ENCODE measurements around the gene ROR1. TPM values are rescaled to one million over a fixed set of nuclear protein-coding genes. Genes with fewer than 3 reads are reported as not detected.

Gene ROR1
- total RNA-seq, 1 experiment from 2014 or later: 2.7 TPM

DNA sequence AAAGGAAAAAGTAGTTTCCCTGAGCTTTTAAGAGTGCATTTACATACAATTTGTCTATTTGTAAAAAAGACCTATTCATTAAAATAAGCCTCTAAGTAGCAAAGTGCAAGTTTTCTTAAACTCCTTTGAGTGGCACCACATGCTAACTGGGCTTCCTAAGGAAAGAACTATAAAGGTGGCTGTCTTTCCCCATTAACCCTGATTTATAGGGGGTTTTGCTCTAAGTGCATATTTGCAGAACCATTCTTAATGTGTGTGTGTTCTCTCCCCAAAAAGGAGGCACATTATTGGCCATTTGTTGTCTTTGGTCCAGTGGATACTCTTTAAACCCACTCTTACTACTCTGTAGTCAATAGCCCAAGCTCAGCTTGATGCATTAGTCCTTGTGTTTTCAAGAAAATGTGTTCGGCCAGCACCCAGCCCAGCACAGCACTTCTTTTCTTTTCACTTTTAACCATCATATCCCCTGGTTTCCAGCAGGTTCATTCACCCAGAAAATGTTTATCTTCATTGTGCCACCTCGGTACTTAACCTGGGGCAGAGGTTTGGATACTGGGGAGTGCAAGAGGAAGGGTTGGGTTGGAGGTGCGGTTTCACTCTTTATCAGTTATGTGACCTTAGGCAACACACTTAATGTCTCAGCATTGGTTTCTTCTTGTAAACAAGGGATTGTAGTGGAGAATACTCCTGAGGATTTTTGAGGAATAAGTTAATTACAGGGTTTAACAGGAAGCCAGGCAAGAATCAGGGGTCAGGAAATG lies 267.7 kb downstream of the ROR1 start:
- Histone ChIP-seq H3K4me2 (ENCODE audit: low read length) (no peak overlapping the region), H3K9ac (ENCODE audit: low read length) (no peak overlapping the region), H2AFZ (ENCODE audit: low read depth, low read length, poor library complexity, severe bottlenecking) (no peak overlapping the region), H3K79me2 (ENCODE audit: insufficient read depth, low read length) (no peaks in the 10 kb centered on the region), H3K27ac (ENCODE audit: low read depth, low read length) (no peak overlapping the region), H4K20me1 (ENCODE audit: insufficient read depth) (no peaks in the 10 kb centered on the region), H3K9me3 (ENCODE audit: control insufficient read depth in 1 of 2, insufficient read depth in 1 of 2, low read depth in 1 of 2, low read length in 2 of 2) (no peaks in the 10 kb centered on the region), H3K4me1 (ENCODE audit: control insufficient read depth in 1 of 2, insufficient read depth in 2 of 2, low read length in 2 of 2) (peaks cover 7 to 9% of the 10 kb centered on the region in 2 experiments; a peak in 3 of 4 replicates), H3K9me2 (ENCODE audit: insufficient read depth) (no peaks in the 10 kb centered on the region), H3K27me3 (ENCODE audit: insufficient read depth, low read length) (no peaks in the 10 kb centered on the region), H3K36me3 (ENCODE audit: control insufficient read depth in 1 of 2, insufficient read depth in 2 of 2, low read length in 2 of 2) (no peaks in the 10 kb centered on the region), H3K4me3 (replicated peaks in 1 of 2; ENCODE audit: low read depth in 1 of 2, low read length in 2 of 2) (no peak overlapping the region)
- BruUV-seq (replicated peaks): no TSS peak
- intact Hi-C loops (cut with micrococcal nuclease): no loop called here
- RAD21 ChIA-PET (ENCODE audit: low non-redundant PET in 1 of 2, low total read pairs in 2 of 2, uncharacterized antibody in 2 of 2, unreplicated experiment in 2 of 2): no interaction called here
- POLR2A ChIA-PET: no interaction called here
- TF ChIP-seq YY1 (IDR thresholded peaks at IDR 0.05; ENCODE audit: extremely low read depth, insufficient replicate concordance, low read depth, low read length) (no peak), ZNF274 (IDR thresholded peaks at IDR 0.05; ENCODE audit: low read depth, low read length) (no peak), TCF7L2 (IDR thresholded peaks at IDR 0.05; ENCODE audit: borderline replicate concordance, extremely low read depth, insufficient read depth, insufficient read length) (no peak), CBX3 (IDR thresholded peaks at IDR 0.05; ENCODE audit: low read depth) (no peak), SP1 (IDR thresholded peaks at IDR 0.05; ENCODE audit: low read depth) (no peak), RAD21 (IDR thresholded peaks at IDR 0.05; ENCODE audit: low read depth) (no peak), SIN3A (IDR thresholded peaks at IDR 0.05; ENCODE audit: low read depth) (no peak), SRF (IDR thresholded peaks at IDR 0.05; ENCODE audit: low read depth) (no peak), EGR1 (IDR thresholded peaks at IDR 0.05; ENCODE audit: low read depth) (no peak), ELF1 (IDR thresholded peaks at IDR 0.05; ENCODE audit: borderline replicate concordance, low read depth) (no peak)
- TF ChIP-seq, protein P1, sequence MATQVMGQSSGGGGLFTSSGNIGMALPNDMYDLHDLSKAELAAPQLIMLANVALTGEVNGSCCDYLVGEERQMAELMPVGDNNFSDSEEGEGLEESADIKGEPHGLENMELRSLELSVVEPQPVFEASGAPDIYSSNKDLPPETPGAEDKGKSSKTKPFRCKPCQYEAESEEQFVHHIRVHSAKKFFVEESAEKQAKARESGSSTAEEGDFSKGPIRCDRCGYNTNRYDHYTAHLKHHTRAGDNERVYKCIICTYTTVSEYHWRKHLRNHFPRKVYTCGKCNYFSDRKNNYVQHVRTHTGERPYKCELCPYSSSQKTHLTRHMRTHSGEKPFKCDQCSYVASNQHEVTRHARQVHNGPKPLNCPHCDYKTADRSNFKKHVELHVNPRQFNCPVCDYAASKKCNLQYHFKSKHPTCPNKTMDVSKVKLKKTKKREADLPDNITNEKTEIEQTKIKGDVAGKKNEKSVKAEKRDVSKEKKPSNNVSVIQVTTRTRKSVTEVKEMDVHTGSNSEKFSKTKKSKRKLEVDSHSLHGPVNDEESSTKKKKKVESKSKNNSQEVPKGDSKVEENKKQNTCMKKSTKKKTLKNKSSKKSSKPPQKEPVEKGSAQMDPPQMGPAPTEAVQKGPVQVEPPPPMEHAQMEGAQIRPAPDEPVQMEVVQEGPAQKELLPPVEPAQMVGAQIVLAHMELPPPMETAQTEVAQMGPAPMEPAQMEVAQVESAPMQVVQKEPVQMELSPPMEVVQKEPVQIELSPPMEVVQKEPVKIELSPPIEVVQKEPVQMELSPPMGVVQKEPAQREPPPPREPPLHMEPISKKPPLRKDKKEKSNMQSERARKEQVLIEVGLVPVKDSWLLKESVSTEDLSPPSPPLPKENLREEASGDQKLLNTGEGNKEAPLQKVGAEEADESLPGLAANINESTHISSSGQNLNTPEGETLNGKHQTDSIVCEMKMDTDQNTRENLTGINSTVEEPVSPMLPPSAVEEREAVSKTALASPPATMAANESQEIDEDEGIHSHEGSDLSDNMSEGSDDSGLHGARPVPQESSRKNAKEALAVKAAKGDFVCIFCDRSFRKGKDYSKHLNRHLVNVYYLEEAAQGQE (IDR thresholded peaks at IDR 0.05; ENCODE audit: low read depth): no peak
- DNase-seq (ENCODE audit: low read depth, low spot score) (no peak), ATAC-seq (no peak)
- CTCF ChIA-PET: no interaction called here

Measured in HCT116 (cell line).